Thymus (tissue), 11 donors: ENCODE results near the gene COX19. TPM values are rescaled to one million over a fixed set of nuclear protein-coding genes. Genes with fewer than 3 reads are reported as not detected.

Source experiments
- DNase-seq, 9 donors: peaks; one replicate each; pipeline ENCODE4 v3.0.0-alpha.2; 2013; ENCODE audit warnings: low spot score in 9 of 9, low read depth in 6 of 9, missing footprints in 1 of 9
- H3K27ac ChIP-seq, 2 donors: one replicate each; pipeline ENCODE4 v1.5.1; 2013; ENCODE audit warnings: control low read depth in 1 of 2, low read depth in 1 of 2, low read length in 1 of 2, mild to moderate bottlenecking in 1 of 2, moderate library complexity in 1 of 2
- H3K27me3 ChIP-seq, 2 donors: one replicate each; pipeline ENCODE4 v1.5.1; 2013; ENCODE audit warnings: low read length in 1 of 2; ENCODE audit not compliant: control insufficient read depth in 2 of 2, insufficient read depth in 1 of 2
- H3K36me3 ChIP-seq, 2 donors: one replicate each; pipeline ENCODE4 v1.5.1; 2013; ENCODE audit warnings: low read length in 1 of 2, mild to moderate bottlenecking in 1 of 2, moderate library complexity in 1 of 2; ENCODE audit not compliant: control insufficient read depth in 2 of 2, insufficient read depth in 2 of 2
- H3K4me1 ChIP-seq, 2 donors: one replicate each; pipeline ENCODE4 v1.5.1; 2013; ENCODE audit warnings: low read length in 2 of 2; ENCODE audit not compliant: control insufficient read depth in 2 of 2, insufficient read depth in 2 of 2
- H3K4me3 ChIP-seq, 2 donors: one replicate each; pipeline ENCODE4 v1.5.1; 2013; ENCODE audit warnings: low read length in 2 of 2, control low read depth in 1 of 2, mild to moderate bottlenecking in 1 of 2
- H3K9me3 ChIP-seq, 2 donors: one replicate each; pipeline ENCODE4 v1.5.1; 2013; ENCODE audit warnings: low read length in 1 of 2, mild to moderate bottlenecking in 1 of 2; ENCODE audit not compliant: control insufficient read depth in 2 of 2, insufficient read depth in 1 of 2
- WGBS: extraction: QIAGEN DNeasy Blood & Tissue Kit; methylation state at CpG from one replicate; pipeline ENCODE4 v1.1.7; 2013; 5-methylcytosine and 5-hydroxymethylcytosine counted together
- polyA plus RNA-seq: library from polyadenylated mRNA; stranded (reverse); fragments of 200-250 nt; gene quantifications from one replicate; pipeline ENCODE4 v1.2.3, GENCODE V29; 2013
- total RNA-seq: library from RNA; stranded (reverse); fragments of 120-200 nt; gene quantifications from one replicate; pipeline ENCODE4 v1.2.4, GENCODE V29; 2013
- donor health status: healthy.

COX19 gene
- total and polyA plus RNA-seq, 2 donors = 6.9 to 11.6 TPM

DNA sequence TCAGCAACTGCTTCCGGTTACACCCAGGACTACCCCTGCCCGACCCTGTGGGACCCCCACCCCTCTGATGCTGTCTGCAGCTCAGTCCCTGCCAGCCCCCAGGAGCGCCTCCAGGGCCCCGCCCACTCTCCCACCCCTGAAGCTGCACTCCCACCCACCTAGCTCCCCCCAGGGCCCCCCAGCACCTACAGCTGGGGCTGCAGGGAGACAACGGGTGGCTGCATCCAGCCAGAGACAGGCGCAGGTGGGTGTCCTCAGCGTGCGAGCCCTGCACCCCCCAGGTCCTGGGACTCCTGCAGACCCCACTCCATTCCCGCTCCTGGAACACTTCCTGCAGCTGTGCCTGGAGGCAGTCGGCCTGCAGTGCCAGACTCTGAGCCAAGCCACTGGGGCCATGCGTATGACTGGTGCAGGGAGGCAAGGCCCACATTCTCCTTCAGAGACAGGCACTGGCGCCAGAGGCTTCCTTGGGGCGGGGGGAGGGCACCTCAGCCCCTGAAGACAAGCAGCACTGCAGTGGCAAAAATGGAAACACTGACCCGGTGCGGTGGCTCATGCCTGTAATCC lies 13.7 kb upstream of the COX19 start:
- Histone ChIP-seq H3K4me1 (peaks cover 0 to 11% of the 10 kb centered on the region in 2 donors), H3K27me3 (peaks cover 3 to 42% of the 10 kb centered on the region in 2 donors), H3K4me3 (no peak overlapping the region), H3K36me3 (no peaks in the 10 kb centered on the region), H3K9me3 (no peaks in the 10 kb centered on the region), H3K27ac (no peak overlapping the region)
- WGBS = 76% methylated on average over 15 of the region's 15 CpGs
- no peak for DNase-seq

DNA sequence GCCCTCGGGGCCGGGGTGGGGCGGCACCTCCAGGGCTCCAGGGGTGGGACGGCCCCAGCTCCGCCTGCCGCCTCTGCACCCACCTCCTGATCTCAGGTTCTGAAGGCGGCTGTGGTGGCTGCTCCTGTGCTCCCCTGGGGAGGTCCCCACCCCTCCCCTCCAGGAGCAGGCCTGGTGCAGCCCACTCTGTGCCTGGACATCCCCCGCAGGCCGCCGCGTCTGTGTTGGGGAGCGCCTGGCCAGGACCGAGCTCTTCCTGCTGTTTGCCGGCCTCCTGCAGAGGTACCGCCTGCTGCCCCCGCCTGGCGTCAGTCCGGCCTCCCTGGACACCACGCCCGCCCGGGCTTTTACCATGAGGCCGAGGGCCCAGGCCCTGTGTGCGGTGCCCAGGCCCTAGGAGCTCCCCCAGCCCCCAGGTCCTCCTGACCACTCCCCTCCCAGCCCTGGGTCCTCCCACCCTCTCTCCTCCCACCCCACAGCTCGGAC lies 13.1 kb upstream of the COX19 start:
- H3K27ac ChIP-seq = no peak overlapping the region
- H3K36me3 ChIP-seq = no peaks in the 10 kb centered on the region
- H3K4me3 ChIP-seq = no peak overlapping the region
- no peaks in the 10 kb centered on the region for H3K9me3 ChIP-seq
- H3K4me1 ChIP-seq = peaks cover 0 to 7% of the 10 kb centered on the region in 2 donors
- WGBS = 20% methylated on average over 24 of the region's 24 CpGs
- H3K27me3 ChIP-seq = peaks cover 3 to 42% of the 10 kb centered on the region in 2 donors
- DNase-seq = no peak

DNA sequence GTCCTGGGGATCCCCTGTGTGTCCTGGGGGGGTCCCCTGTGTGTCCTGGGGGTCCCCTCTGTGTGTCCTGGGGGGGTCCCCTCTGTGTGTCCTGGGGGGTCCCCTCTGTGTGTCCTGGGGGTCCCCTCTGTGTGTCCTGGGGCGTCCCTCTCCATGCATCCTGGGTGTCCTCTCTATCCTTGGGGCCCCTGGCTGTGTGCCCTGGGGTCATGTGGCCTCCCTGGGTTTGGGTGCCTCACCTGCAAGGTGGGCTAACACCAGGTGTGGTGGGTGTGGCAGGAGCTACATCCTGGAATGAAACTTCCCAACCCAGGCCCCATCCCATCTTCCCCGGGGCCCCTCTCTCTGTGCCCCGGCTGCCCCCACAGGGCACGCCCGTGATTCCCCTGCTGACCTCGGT lies 12.6 kb upstream of the COX19 start:
- H3K9me3 ChIP-seq = no peaks in the 10 kb centered on the region
- no peaks in the 10 kb centered on the region for H3K36me3 ChIP-seq
- H3K27me3 ChIP-seq = peaks cover 3 to 42% of the 10 kb centered on the region in 2 donors
- H3K27ac ChIP-seq = no peak overlapping the region
- H3K4me1 ChIP-seq = peaks cover 0 to 4% of the 10 kb centered on the region in 2 donors
- no peak overlapping the region for H3K4me3 ChIP-seq
- WGBS = 47% methylated on average over 6 of the region's 6 CpGs
- no peak for DNase-seq

DNA sequence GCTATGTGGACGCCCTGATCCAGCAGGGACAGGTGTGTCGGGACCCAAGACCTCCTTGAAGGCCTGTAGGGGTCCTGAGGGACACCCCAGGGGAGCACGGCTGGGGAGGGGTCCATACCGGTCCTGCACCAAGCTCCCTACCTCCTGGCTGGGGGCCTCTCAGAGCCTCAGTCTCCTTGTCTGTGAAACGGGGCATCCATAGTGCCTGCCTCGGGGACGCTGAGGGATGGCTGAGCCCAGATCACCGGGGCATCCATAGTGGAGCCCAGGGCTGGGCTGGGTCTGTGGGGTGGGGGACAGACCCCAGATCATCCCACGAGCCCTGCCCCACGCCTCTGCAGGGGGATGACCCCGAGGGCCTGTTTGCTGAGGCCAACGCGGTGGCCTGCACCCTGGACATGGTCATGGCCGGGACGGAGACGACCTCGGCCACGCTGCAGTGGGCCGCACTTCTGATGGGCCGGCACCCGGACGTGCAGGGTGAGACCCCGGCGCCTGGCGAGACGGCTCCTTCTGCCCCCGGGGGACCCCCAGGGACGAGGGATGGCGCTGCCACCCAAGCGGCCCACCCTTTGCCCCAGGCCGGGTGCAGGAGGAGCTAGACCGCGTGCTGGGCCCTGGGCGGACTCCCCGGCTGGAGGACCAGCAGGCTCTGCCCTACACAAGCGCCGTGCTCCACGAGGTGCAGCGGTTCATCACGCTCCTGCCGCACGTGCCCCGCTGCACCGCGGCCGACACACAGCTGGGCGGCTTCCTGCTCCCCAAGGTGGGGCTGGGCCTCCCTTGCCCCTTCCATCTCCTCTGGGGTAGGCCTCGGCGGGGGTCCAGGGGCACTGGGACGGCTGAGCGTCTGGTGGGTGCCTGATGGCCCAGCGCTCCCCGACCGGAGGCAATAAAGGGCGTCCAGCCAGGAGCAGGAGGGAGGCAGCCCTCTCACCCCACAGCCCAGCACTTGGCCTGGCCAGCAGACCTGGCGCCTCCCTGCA lies 11.7 kb upstream of the COX19 start:
- H3K27me3 ChIP-seq = peaks cover 3 to 42% of the 10 kb centered on the region in 2 donors
- H3K36me3 ChIP-seq = no peaks in the 10 kb centered on the region
- DNase-seq = no peak
- H3K27ac ChIP-seq = no peak overlapping the region
- H3K9me3 ChIP-seq = no peaks in the 10 kb centered on the region
- H3K4me1 ChIP-seq = peaks cover 0 to 4% of the 10 kb centered on the region in 2 donors
- H3K4me3 ChIP-seq = no peak overlapping the region
- 93% methylated on average over 56 of the region's 56 CpGs for WGBS

DNA sequence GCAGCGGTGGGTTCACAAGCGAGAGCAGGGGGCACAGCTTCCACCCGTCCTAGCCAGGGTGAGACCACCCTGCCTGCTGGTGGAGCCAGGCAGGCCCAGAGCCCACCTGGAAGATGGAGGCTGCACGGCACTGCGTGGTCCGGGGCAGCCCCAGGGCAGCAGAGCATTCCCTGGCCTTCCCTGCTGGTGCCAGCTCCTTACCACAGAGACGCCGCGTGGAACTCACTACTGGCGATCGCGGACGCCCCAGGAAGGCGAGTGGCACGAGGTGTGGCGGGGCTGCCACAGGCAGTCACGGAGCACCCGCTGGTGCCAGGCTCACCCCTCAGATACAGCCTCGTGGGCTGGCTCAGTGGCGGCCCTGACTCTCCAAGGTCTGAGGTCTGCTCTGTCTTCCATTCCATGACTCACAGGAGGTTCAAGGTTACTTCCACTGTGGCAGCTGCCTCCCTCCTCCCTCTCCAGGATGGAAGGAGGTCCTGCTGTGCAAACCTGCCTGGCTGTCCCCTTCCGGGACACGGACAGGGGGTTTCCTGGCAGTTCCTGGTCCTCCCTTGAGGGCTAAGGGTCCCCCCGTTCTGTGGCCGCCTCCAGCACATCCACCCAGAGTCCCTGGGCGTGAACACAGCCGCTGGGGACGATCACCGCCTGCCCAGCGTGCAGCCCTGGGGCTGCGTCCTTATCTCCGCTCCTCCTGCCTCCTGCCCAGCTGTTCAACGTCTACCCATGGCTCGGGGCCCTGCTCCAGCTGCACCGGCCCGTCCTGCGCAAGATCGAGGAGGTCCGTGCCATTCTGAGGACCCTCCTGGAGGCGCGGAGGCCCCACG lies 10.8 kb upstream of the COX19 start:
- 79% methylated on average over 41 of the region's 41 CpGs for WGBS
- H3K4me3 ChIP-seq = no peak overlapping the region
- H3K4me1 ChIP-seq = peaks cover 0 to 4% of the 10 kb centered on the region in 2 donors
- H3K27ac ChIP-seq = no peak overlapping the region
- no peaks in the 10 kb centered on the region for H3K36me3 ChIP-seq
- H3K27me3 ChIP-seq = peaks cover 3 to 42% of the 10 kb centered on the region in 2 donors
- H3K9me3 ChIP-seq = no peaks in the 10 kb centered on the region
- DNase-seq = no peak

DNA sequence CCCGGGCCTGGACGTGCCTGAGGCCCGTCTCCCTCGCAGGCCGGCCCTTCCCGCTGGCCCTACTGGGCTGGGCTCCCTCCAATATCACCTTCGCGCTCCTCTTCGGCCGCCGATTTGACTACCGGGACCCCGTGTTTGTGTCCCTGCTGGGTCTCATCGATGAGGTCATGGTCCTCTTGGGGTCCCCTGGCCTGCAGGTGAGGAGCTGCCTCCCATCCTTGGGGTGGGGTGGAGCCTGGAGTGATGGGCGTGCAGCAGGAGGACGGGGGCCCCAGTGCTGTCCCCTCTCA lies 9.7 kb upstream of the COX19 start:
- WGBS = 91% methylated on average over 16 of the region's 16 CpGs
- DNase-seq = no peak
- H3K27me3 ChIP-seq = peaks cover 3 to 39% of the 10 kb centered on the region in 2 donors
- no peaks in the 10 kb centered on the region for H3K36me3 ChIP-seq
- H3K4me1 ChIP-seq = no peaks in the 10 kb centered on the region
- no peak overlapping the region for H3K27ac ChIP-seq
- no peaks in the 10 kb centered on the region for H3K9me3 ChIP-seq
- H3K4me3 ChIP-seq = no peak overlapping the region

DNA sequence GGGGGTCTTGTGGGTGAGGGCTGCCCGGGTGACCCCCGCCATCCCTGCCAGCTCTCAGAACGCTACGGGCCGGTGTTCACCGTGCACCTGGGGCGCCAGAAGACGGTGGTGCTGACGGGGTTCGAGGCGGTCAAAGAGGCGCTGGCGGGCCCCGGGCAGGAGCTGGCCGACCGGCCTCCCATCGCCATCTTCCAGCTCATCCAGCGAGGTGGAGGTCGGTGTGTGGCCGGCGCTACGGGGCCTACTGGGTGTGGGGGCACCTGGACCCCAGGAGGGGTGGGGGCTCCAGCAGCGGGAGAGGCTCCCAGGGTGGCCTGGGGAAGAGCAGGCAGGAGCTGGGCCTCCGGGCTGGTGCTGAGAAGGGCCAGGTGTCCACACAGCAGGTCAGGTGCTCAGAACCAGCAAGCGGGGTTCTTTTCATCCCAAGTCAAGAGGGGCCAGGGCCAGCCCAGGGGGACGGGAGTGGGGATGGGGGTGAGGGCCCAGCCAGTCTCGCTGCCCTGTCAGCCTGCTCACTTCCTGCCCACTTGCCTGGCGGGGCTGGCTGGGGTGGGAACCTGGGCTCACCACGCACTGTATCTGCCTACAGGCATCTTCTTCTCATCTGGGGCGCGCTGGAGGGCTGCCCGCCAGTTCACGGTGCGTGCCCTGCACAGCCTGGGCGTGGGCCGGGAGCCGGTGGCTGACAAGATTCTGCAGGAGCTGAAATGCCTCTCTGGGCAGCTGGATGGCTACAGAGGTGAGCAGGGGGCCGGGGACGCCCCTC lies 9.2 kb upstream of the COX19 start:
- no peaks in the 10 kb centered on the region for H3K9me3 ChIP-seq
- DNase-seq = no peak
- WGBS = 93% methylated on average over 39 of the region's 39 CpGs
- H3K4me3 ChIP-seq = no peak overlapping the region
- H3K4me1 ChIP-seq = no peaks in the 10 kb centered on the region
- no peaks in the 10 kb centered on the region for H3K36me3 ChIP-seq
- no peak overlapping the region for H3K27ac ChIP-seq
- H3K27me3 ChIP-seq = peaks cover 3 to 39% of the 10 kb centered on the region in 2 donors

DNA sequence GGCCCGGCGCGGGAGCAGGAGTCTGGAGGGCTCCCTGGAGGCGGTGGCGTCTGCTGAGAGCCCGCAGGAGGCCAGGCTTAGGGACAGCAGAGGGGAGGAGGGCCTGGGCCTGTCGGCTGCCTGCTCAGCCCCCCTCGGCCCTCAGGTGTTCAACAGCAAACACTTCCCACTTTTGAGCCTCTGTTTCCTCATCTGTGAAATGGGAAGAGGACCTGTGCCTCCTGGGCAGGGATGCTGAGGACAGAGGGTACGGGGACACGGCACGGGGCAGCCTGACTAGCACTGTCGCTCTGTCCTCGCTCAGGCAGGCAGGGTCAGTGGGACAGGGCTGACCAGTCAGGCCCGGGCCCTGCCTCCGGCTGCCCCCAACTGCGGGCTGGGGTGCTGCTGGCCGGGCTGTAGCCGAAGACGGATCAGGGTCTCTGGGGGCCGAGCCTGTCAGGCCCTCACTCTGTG lies 8.3 kb upstream of the COX19 start:
- H3K27me3 ChIP-seq = peaks cover 3 to 33% of the 10 kb centered on the region in 2 donors
- no peaks in the 10 kb centered on the region for H3K36me3 ChIP-seq
- no peak overlapping the region for H3K4me3 ChIP-seq
- no peak for DNase-seq
- H3K27ac ChIP-seq = no peak overlapping the region
- H3K9me3 ChIP-seq = no peaks in the 10 kb centered on the region
- 95% methylated on average over 20 of the region's 20 CpGs for WGBS
- H3K4me1 ChIP-seq = no peaks in the 10 kb centered on the region
